GM19099 (cell line): ENCODE data around the gene AQP12A.

ENCODE experiments used
- POLR2A ChIP-seq: IDR thresholded peaks from 3 replicates; pipeline ENCODE4 v1.6.1; 2011; ENCODE audit warnings: low read depth; ENCODE audit not compliant: insufficient read length; ENCODE audit errors: extremely low read depth

Gene AQP12A

GRCh38 chr2:240721596-240722180 is 30.0 kb downstream of the AQP12A start:
- TF ChIP-seq POLR2A = no peak

DNA sequence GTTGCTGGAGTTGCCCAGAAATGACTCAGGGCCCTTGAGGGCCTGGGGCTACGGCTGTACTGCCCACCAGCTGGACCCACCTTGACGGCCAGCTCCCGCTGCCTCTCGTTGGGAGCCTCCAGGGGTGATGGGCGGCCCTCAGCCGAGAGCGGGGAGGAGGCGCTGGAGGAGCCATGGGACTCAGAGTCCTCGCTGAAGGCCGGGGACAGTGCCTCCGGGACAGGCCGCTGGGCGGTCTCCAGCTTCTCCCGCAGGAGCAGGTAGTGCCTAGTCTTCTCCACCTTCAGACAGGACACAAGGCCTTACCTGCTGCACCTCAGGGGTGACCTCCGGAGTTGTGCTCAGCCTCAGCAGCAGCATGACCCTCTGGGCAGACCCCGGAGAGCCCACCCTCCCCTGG is 30.7 kb downstream of the AQP12A start:
- no peak for TF ChIP-seq POLR2A

- TF ChIP-seq POLR2A = no peak
Measured at GRCh38 chr2:240722796-240723735, 31.4 kb downstream of the AQP12A start.

GRCh38 chr2:240723851-240724250 is 32.2 kb downstream of the AQP12A start:
- TF ChIP-seq POLR2A = no peak

DNA sequence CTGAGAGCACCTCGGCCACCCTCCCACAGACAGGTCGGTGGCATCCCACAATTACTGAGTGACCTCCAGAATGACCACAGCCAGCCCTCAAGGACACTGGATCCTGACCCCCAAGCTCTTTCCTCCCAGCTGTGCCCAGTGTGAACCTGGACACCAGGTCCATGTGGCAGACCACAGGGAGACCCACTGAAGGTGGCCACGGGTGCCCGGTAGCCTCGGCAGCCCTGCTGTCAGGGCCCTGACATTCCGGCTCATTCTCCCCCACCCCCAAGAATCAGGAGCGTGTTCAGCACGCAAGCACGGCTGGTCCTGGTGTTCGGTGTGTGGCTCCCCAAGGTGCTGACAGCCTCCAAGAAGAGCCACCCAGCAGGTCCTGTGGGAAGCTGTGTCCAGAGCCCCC is 32.8 kb downstream of the AQP12A start:
- TF ChIP-seq POLR2A = no peak

- no peak for TF ChIP-seq POLR2A
Measured at GRCh38 chr2:240725266-240725665, 33.6 kb downstream of the AQP12A start.

DNA sequence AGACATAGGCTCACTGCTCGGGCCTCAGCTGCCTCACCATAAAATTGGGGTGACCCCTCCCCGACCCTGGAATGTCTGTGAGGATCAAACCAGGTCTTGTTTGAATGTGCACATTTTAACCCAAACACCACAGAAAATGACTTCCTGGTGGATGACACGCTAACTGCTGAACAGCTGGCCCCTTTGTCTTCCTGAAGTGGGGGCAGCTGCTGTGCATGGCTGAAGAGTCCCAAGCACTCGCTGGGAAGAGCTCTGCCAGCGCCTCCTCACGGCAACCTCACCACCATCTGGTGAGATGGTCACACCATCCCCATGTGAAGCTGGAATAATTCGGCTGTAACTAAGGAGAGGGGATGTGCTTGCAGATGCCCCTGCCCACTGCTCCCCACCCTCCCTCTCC is 34.0 kb downstream of the AQP12A start:
- no peak for TF ChIP-seq POLR2A

DNA sequence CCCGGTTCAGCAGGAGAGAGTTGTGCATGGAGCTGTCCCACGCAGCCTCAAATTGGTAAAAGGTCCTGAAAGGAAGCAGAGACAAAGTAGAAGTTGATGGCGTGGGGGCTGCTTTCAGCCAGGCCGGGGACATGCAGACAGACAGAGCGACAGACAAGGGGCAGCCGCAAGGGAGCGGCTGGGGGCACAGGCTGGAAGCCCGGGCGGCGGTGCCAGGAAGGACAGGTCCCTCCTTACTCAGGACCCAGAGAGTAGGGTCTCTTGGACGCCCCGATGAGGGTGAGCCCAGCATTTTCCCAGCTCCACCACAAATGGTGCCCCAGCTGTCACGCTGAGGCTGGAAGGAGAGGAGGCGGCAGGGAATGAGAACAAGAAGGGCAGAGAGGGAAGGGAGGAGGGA is 35.2 kb downstream of the AQP12A start:
- TF ChIP-seq POLR2A = no peak

DNA sequence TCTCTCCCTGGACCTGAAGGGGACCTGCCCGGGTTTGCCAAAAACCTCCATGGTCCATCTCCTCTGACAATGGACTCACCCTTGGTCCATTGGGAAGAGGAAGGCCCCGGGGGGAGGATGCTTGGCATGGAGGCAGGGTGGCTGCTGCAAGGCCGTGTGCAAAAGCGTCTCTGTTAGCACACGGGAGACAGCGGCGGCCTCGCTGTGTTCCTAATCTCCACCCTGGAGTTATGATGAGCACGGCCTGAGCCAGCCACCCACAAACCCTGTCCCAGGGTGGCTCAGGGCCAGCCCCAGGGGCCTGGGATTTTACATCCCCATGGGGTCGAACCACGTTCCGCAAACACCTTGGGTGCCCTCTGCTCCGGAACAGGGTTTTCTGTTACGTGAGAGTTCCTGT is 35.8 kb downstream of the AQP12A start:
- TF ChIP-seq POLR2A = no peak

GRCh38 chr2:240727913-240728312 is 36.2 kb downstream of the AQP12A start:
- no peak for TF ChIP-seq POLR2A

DNA sequence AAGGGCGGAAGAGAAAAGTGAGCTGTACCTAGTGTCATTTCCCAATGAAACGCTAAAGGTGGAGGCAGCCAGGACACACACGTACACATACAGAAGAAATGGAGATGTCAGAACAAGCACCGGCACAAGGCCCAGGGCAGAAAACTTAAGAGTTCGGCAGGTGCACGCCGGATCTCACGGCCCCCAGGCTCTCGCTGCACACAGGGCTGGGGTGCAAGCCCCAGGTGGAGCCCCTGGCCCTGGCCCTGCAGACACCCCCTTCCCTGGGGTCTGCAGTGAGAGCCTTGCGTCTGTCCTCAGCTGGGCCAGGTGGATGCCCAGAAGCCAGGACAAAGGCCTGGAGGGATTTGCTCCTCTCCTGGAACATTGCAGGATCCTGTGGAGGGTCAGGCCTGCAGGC is 36.7 kb downstream of the AQP12A start:
- TF ChIP-seq POLR2A = no peak

GRCh38 chr2:240728827-240729226 is 37.2 kb downstream of the AQP12A start:
- no peak for TF ChIP-seq POLR2A

GRCh38 chr2:240730501-240731177 is 39.0 kb downstream of the AQP12A start:
- TF ChIP-seq POLR2A = no peak

DNA sequence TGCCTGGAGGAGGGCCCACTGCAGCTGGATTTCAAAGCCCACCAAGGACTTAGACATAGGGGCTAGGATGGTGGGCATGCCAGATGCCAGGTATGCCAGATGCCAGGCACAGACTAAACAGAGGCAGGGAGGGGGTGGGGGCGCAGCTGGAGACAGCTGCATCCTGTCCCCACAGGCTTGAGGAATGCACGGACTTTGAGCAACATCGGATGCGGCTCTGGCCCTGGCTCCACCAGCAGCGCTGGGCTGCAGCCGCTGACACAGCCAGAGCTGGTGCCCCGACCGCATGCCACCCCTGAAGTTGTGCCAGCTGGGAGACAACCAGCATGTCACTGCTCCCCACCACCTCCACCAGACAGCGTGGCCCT is 39.5 kb downstream of the AQP12A start:
- TF ChIP-seq POLR2A = no peak

DNA sequence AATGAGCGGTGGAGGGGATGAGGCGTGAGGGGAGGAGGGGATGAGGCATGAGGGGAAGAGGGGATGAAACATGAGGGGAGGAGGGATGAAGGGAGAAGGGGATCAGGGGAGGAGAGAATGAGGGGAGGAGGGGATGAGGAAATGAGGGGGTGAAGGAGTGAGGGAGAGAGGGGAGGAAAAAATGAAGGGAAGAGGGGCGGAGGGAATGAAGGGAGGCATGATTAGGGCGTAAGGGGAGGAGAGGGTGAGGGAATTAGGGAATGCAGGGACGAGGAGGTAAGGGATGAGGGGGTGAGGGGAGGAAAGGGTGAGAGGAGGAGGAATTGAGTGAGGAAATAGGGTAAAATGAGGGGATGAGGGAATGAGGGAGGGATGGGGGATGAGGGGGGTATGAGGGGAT is 40.5 kb downstream of the AQP12A start:
- TF ChIP-seq POLR2A = no peak
